ENCODE measurements around the gene IFI27L1.

DNA sequence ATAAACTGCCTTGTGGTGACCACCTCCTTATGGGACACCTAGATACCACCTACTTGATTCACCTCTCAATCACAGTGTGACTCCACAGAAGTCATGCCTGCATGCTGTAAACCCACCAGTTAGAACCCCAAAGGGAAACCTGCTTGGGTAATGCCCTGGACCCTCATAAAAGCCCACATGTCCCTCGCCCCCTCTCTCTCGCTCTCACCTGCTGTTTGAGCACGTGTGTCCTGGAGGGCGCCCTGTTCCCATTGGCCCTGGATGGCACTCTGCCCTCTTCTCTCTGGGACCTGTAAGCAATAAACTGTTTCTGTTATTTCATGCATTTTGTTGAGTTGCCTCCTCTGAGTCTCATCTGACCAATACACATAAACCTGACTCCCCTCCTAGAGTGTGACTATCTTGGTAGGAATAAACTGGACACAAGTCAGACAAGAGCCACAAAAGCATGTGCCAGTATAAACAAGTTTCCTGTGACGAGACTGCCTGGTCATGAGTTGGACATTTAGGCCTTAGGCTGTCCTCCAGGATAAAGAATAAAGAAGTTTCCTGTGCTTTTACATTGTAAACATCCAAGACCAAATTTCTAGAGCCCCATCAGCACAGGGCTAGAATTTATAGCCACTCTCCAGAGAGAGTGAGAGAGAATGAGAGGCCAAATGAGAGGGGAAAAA is 39.7 kb downstream of the IFI27L1 start:
- TF ChIP-seq, protein P1, sequence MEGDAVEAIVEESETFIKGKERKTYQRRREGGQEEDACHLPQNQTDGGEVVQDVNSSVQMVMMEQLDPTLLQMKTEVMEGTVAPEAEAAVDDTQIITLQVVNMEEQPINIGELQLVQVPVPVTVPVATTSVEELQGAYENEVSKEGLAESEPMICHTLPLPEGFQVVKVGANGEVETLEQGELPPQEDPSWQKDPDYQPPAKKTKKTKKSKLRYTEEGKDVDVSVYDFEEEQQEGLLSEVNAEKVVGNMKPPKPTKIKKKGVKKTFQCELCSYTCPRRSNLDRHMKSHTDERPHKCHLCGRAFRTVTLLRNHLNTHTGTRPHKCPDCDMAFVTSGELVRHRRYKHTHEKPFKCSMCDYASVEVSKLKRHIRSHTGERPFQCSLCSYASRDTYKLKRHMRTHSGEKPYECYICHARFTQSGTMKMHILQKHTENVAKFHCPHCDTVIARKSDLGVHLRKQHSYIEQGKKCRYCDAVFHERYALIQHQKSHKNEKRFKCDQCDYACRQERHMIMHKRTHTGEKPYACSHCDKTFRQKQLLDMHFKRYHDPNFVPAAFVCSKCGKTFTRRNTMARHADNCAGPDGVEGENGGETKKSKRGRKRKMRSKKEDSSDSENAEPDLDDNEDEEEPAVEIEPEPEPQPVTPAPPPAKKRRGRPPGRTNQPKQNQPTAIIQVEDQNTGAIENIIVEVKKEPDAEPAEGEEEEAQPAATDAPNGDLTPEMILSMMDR (IDR thresholded peaks at IDR 0.05): no peak
- TF ChIP-seq POLR2A (IDR thresholded peaks at IDR 0.05): no peak

Data from upper lobe of left lung (tissue), 4 donors.